GM21360 (cell line): ENCODE results near the gene EXTL1.

Source experiments
- ATAC-seq: cut with Tn5 transposase; IDR thresholded peaks from one replicate; pipeline ENCODE4 v1.9.1; 2021; ENCODE audit warnings: mild to moderate bottlenecking, moderate library complexity; ENCODE audit not compliant: unreplicated experiment

EXTL1 gene

GRCh38 chr1:26038904-26039303 is 17.3 kb downstream of the EXTL1 start:
- ATAC-seq = no peak

- no peak for ATAC-seq
Measured at GRCh38 chr1:26041401-26041800, 19.8 kb downstream of the EXTL1 start.

GRCh38 chr1:26041978-26042377 is 20.4 kb downstream of the EXTL1 start:
- ATAC-seq = no peak

- ATAC-seq = no peak
Measured at GRCh38 chr1:26043765-26044164, 22.2 kb downstream of the EXTL1 start.

GRCh38 chr1:26044414-26044813 is 22.8 kb downstream of the EXTL1 start:
- no peak for ATAC-seq

- no peak for ATAC-seq
Measured at GRCh38 chr1:26044971-26045721, 23.6 kb downstream of the EXTL1 start.

GRCh38 chr1:26045722-26046245 is 24.2 kb downstream of the EXTL1 start, which contains the start of gene SLC30A2:
TSS of gene SLC30A2 (minus strand) at chr1:26046118. CDS start at chr1:26045896, 222 bp downstream.
- ATAC-seq = no peak

- no peak for ATAC-seq
Measured at GRCh38 chr1:26046246-26047095, 24.9 kb downstream of the EXTL1 start.

GRCh38 chr1:26047278-26047874 is 25.8 kb downstream of the EXTL1 start:
- no peak for ATAC-seq

- ATAC-seq = no peak
Measured at GRCh38 chr1:26049531-26050247, 28.1 kb downstream of the EXTL1 start.

GRCh38 chr1:26050248-26050640 is 28.7 kb downstream of the EXTL1 start:
- ATAC-seq = no peak

- no peak for ATAC-seq
Measured at GRCh38 chr1:26053718-26054560, 32.4 kb downstream of the EXTL1 start.

GRCh38 chr1:26055041-26055440 is 33.5 kb downstream of the EXTL1 start:
- no peak for ATAC-seq

- ATAC-seq = no peak
Measured at GRCh38 chr1:26057189-26057588, 35.6 kb downstream of the EXTL1 start.

- no peak for ATAC-seq
Measured at GRCh38 chr1:26058052-26058595, 36.5 kb downstream of the EXTL1 start.

- no peak for ATAC-seq
Measured at GRCh38 chr1:26059906-26060305, 38.3 kb downstream of the EXTL1 start.

GRCh38 chr1:26060832-26061574 is 39.4 kb downstream of the EXTL1 start:
- ATAC-seq = no peak

- ATAC-seq = no peak
Measured at GRCh38 chr1:26064553-26064952, 43.0 kb downstream of the EXTL1 start.

GRCh38 chr1:26066160-26066559 is 44.6 kb downstream of the EXTL1 start:
- ATAC-seq = no peak
